GM10847 (cell line): ENCODE measurements around the gene MICU1.

Source experiments
- POLR2A ChIP-seq: IDR thresholded peaks from 2 replicates; pipeline ENCODE4 v1.6.1; 2011; ENCODE audit not compliant: insufficient read length; ENCODE audit errors: extremely low read depth

The MICU1 gene

DNA sequence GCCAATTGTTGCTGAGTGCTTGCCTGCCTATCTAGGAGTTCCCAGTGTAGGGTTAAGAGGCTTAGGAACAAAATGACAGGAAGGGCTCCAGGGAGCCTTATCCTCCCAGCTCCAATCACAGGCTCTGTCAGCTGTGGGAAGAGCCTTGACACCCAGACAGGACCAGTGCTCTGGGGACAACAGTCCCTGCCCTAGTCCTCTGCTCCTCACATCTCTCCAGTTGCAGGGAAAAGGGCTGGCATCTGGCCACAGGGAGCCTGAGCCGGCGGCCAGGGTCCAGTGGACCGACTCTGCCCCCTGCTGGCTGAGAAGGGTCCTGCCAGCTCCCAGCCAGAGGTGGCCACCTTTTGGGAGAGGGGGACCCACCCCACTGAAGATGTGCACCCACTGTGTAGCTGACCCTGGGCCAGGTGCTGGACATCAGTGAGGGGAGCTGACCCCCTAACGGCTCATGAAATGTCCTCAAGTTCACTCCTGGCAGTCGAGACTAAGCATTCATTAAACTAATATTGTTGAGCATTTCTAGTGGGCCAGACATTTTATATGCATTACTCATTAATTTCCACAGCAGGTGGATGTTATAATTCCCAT, 288.7 kb downstream of the MICU1 start:
- no peak for TF ChIP-seq POLR2A

DNA sequence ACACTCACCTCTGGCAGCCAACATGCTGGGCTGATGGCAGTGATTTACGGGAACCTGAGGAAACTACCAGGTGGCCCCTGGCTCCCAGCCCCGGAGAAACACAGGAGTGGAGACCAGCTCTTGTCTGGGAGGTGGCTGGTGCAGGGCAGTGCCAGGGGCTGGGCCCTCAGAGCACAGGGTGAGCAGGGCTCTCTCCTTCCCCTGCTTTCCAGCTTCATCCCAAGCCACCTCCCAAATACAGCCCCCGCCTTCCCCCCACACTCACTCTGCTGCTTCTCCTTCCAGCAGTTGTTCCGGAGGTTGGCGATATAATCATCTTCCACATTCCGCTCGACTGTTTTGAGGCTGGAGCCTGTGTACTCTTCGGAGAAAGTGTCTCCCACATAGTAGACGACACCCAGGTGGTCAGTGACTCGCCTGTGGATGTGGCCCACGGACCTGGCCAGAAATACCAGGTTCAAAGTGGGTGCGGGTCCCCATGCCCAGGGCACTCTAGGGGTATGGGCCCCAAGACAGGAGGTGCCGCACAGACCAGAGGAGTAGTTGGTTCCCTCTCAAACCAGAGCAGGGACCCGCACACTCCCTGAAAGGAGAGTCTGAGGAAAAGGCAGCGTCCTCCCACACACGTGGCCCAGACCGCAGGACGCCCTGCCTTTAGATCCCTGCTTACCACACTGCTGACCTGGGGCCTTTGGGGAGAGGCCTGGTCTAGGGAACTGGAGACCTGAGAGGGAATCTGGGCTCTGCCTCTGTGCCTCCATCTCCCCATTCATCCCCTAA, 289.4 kb downstream of the MICU1 start:
- no peak for TF ChIP-seq POLR2A

DNA sequence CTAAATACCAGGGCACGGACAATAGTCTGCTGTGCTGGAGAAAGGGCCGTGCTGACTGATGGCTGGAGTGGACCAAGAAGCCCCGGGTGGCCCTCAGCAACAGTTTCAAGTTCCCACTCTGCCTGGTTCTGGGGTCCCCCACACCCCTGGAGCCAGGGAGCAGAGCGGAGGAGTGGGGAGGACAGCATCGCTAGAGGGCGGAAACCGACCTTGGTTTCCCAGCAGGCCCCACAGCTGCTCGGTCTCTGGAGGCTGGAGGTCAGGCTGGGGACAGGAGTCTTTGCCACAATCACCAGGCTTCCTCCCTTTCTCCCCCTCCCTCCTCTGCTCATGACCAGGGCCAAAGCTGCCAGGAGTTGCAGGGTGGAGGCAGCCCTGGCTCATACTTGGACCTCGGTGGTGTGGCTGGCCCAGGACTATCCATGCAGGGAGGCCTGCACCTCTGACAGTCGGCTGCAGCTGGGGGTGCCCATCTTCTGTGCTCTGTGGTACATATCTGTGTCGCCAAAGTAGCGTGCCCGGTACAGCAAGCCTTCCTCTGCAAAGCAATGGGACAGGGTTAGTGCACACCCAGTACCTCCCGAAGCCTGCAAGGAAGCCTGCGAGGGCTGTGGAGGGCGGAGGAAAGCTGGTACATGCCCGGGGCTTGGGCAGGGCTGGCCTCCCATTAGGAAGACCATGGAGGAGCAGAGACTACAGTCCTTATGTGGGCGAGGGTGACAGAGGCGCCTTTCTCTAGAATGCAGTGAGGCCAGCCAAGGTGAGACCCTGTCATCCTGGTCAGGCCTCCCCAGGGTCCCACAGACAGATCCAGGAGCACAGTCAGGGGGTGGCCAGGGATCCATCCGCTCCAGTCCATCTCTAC, 290.3 kb downstream of the MICU1 start:
- TF ChIP-seq POLR2A: peak; percentile 6

DNA sequence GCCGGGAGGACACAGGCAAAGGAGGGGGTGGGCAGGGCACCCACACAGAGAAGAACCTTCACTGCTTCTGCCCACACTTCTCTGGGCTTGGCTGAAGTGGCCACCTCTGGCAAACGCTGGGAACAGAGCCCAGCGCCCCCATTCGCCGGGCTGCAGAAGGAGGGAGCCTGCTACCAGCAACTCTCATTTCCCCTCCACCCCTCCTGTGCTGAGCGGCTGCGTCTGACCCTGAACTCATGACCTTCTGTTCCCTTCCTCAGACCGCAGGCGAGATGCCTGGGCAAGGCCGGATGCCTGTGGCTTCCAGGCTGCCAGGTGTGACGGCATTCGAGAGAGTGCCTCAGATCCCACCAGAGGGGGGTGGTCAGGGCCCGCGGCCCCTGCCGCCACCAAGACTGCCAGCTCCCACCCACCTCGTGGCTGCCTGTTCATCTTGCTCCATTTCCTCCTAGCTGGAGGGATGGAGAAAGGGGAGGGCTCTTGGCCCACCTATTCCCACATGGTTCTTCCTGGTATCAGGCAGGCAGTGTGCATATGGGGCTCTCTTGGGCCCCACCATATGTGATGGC, 291.0 kb downstream of the MICU1 start:
- TF ChIP-seq POLR2A: no peak

DNA sequence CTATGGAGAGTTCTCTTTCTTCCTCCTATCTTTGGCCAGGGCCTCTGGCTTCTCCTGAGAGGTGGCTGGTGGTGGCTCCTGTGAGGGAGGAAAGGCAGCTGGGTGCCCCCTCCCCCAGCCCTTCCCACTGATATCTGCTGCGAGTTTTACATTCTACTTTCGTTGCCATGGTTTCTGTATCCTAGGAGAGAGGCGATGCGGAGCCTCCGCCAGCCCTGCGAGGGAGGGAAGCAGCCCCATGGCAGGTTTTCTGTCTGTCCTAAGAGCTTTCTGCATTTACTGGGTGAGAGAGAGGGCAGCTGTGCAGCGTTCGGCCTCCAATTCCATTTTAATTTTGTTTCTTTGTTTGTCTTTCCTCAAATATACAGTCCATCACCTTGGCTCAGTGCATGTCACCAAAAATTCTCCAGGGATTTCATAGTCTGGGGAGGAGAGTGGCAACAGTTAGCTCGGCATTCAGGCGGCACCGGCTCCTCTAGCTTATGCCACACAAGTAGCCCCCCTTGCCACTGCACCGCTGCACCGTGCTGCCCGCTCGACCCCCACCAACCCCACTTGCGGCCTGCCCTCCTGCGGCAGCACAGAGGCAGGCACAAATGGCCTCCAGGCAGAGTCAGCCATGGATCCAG, 291.6 kb downstream of the MICU1 start:
- no peak for TF ChIP-seq POLR2A

DNA sequence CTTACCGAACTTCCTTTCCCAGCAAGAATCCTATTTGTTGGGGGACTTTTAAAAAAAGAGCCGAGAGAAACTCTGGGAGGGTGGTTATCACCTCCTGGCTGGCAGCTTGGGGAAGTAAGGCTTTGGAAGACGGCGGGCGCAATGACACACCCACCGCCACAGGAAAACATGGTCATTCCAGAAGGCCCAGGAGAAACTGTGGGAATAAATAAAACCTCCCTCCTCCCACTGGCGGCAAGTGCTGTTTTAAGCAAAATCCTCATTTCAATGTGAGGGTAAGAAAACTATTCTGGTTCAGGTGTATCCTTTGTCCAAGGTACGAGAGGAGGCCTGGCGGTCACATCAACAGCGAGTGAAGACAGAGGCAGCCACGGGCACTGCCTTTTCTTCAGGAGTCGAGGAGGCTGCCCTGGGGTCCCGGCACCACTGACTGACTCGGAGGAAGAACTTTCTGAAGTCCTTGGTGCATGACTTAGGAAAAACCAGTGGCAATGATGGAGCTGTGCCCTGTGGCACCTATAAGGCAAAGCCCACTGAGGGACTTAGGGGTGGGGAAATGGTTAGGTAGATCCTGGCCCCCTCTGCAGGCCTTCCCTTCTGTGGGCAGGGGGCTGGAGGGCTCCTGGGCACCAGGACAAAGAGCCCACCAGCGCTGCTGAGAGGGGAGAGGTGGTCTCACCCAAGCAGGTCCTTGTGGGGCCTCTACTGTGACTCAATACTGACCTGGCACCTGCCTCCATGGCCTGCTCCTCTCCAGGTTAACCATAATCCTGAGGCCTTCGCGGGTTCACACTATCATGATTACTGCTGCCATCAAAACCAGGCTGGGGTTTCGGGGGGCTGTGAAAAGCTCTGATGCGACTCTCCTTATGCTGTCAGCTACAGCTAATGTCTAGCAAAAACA, 292.5 kb downstream of the MICU1 start:
- no peak for TF ChIP-seq POLR2A

DNA sequence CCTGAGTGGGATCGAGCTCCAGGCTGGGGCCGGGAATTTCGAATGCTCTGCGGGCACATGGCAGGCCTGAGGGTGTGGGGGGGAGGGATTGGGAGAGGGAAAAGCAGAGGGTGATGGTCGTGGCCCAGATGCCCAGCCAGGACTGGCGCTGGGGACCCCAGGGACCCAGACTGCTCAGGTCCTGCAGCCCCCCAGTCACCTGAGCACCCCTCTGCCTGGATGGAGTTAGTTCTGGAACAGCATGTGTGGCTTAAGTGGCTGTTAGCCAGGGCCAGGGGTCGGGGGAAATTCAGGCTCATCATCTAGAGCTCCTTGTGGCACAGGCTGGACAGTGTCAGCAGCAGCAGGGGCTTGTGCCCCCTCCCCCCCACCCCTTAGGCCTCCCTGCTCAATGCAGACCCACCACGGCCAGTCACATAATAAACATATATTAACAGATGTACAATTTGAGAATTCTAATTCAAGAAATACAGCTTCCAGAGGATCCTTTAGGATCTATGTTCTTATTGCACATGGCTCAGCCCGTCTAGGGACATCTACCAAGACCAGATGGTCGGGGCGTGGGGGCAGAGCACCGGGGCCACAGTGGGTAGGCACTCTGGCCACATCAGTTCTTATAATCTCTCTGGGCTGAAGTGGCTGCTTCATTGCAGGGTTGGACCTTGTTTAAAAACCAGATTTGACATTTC, 293.3 kb downstream of the MICU1 start:
- TF ChIP-seq POLR2A: peak; percentile 6

DNA sequence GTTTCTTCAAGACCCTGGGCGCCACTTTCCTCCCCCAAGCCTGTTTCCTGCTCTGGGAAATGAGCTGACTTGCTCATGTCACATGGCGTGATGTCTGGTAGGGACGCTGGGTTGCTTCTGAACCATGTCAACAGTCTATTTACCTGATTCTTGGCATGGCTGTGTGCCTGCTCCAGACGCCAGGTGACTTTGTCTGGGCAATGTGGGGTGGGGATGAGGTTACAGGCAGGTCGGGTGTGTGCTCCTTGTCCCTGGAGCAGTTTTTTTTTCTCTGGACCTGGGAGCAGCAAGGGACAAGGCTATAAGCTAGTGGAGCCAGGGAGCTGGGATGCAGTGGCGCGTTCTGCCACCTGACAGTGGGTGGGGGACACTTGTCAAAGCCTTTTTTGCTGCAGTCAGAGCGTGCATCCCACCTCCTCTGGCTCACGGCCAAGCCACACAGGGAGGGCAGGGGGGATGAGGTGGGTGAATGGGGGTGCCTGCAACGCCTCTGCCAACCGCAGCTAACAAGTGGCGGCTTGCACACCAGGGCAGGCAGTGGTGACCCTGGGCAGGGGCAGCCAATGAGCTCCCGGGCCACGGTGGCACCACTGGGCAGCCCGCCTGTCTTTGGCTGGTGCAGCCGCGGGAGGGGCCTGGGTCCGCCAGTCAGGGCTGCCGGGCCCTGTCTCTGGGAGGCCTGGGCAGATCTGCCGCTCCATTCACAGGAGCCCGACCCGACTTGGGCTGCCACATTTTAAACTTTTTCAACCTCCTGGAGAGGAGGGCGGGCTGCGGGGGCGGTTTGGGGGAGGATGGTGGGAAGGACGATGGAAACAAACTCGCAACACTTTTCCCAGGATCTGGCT, 294.1 kb downstream of the MICU1 start:
- peak; percentile 52 for TF ChIP-seq POLR2A

DNA sequence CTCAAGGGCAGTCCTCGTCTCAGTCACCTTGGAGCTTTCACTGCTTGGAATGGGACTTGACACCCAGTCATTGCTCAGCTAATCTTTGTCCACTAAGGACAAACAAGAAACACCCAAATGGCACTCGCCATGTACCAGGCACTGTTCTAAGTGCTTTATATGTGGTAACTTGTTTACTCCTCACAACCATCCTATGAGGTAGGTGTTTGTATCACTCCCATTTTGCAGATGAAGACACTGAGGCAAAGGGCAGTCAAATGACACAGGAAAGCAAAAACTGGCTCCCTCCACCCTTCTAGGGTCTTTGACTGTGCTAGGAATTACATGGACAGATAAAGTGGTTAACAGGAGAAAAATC, 295.8 kb downstream of the MICU1 start:
- TF ChIP-seq POLR2A: no peak

DNA sequence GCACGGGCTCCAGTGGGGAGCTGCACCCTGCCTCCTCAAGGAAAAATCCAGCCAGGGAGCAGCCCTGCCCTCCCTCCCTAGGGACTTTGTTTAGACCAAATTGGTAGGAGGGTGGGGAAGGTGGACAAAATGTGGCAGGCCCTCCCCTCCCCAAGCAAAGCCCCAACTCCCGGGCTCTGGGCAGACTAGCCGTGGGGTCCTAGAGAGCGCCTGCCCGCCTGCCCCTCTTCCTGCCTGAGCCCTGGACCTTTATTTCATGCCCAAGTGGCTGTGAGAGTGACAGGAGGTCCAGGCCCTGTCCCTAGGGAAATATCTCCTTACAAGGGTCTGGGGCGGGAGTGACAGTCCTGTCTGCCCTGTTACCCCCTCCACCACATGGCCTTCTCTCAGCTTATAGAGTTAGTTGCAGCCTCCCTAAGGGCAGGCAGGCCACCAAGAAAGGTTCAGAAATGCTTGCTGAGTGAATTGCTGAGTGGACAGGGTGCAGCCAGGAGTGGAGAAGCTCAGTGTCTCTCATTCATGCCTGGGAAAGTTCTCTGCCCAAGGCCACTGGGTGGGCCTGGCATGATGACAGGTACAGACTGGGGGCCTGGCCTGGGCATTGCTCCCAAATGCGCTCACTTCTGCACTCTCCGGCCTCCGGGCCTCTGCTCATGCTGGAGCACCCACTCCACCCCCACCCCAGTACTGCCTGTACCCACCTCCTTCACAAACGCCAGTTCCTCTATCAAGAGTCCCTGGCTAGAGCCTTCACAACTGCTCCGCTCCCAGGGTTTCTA, 296.4 kb downstream of the MICU1 start:
- TF ChIP-seq POLR2A: no peak

DNA sequence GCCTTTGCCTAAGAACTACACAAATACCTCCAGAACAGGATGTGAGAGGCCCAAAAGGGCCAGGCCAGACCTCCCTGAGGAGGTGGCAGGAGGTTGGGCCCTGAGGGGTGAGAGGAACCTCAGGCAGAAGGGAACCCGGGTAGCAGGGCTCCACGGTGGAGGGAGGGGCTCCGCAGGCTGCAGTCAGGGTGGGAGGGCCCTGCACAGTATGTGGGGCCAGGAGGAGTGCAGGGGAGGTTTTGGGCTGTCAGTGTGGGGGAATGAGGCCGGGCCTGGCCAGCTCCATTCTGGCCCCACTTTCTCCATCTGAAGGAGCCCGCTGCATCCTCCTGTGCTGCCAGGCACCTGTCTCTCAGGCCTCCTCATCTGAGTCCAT, 297.1 kb downstream of the MICU1 start:
- peak; percentile 35 for TF ChIP-seq POLR2A
